ENCODE results near the gene STUB1. TPM values are rescaled to one million over a fixed set of nuclear protein-coding genes. Genes with fewer than 3 reads are reported as not detected.
A peak's percentile ranks its signal among the peaks of the same experiment; 100 is the strongest.

STUB1 gene
- total and polyA plus RNA-seq, 12 donors: 92.7 to 165 (median 116) TPM

DNA sequence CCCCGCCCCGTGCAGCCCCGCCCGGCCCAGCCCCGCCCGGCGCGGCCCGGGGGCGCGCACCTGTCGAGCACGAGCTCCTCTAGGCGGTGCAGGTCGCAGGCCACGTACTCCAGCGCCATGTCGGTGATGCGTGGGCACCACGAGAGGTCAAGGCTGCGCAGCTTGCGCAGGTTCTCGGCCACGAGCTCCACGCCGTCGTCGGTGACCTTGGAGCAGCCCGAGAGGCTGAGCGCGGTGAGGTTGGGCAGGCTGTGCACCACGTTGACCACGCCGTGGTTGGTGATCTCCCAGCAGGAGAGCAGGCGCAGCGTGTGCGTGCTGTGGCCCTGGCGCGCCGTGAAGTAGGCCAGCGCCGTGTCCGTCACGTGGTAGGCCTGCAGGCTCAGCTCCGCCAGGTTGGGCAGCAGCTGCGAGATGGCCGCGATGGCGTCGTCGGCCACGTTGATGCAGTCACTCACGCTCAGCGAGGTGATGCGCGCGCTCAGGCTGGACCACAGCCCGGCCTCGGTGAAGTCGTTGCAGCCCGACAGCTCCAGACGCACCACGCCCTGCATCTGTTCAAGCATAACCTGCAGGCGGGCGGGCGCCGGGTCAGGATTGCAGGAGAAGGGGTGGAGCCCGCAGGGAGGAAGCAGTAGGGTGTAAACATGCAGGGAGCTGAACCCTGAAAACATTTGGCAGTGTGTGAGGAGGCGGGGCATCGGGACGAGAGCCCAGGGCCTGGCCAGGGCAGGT lies 15.3 kb downstream of the STUB1 start:
- Histone ChIP-seq H3K9me3 (no peaks in the 10 kb centered on the region), H3K4me1 (peaks cover 5 to 26% (median 20%) of the 10 kb centered on the region in 9 donors), H3K27ac (no peak overlapping the region), H3K27me3 (peaks cover 25 to 93% (median 88%) of the 10 kb centered on the region in 7 donors), H3K36me3 (no peaks in the 10 kb centered on the region), H3K4me3 (peak overlapping the region in 3 of 10 donors; percentile 19 to 44 (median 28))
- ATAC-seq: peak in 2 of 8 donors; percentile 25 to 36
- TF ChIP-seq, protein P1, sequence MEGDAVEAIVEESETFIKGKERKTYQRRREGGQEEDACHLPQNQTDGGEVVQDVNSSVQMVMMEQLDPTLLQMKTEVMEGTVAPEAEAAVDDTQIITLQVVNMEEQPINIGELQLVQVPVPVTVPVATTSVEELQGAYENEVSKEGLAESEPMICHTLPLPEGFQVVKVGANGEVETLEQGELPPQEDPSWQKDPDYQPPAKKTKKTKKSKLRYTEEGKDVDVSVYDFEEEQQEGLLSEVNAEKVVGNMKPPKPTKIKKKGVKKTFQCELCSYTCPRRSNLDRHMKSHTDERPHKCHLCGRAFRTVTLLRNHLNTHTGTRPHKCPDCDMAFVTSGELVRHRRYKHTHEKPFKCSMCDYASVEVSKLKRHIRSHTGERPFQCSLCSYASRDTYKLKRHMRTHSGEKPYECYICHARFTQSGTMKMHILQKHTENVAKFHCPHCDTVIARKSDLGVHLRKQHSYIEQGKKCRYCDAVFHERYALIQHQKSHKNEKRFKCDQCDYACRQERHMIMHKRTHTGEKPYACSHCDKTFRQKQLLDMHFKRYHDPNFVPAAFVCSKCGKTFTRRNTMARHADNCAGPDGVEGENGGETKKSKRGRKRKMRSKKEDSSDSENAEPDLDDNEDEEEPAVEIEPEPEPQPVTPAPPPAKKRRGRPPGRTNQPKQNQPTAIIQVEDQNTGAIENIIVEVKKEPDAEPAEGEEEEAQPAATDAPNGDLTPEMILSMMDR (IDR thresholded peaks at IDR 0.05): no peak
- intact Hi-C loops (cut with DNase I): no loop called here
- WGBS, 2 donors: 2 to 4% methylated on average over 62 to 71 of the region's 71 CpGs
- no peak for DNase-seq

DNA sequence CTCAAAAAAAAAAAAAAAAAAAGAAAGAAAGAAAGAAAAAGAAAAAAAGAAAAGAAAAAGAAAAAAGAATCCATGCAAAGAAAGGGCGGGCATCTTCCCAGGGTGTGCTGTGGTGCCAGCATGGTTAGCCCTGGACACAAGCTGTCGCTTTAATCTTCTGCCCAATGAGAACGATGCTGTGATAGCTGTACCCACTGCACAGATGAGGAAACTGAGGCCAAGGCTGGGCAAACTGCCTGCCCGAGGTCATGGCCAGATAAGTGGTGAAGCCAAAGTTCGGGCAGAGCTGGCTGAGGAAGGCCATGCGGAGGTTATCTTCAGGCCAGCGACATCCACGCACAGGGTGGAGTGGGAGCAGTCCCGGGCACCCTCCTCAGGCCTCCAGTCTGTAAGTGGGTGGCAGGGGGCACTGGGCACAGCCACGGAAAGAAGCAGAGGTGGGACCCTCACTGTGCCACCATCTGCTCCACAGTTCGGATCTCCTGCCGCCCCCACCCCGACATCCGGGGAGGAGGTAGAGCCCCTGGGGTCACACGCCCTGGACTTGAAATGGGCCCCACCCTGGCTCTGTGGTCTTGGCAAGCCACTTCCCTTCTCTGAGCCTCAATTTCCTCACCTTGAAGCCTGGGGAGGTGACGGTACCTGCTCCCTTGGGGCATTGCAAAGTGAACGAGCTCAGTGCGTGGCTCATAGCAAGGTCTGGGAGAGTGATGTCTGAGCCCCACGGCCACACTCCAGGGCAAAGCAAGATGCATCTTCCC lies 18.9 kb downstream of the STUB1 start:
- no peak for DNase-seq
- Histone ChIP-seq H3K4me1 (peaks cover 3 to 28% (median 16%) of the 10 kb centered on the region in 9 donors), H3K27me3 (peaks cover 43 to 99% (median 98%) of the 10 kb centered on the region in 7 donors), H3K36me3 (no peaks in the 10 kb centered on the region), H3K4me3 (no peak overlapping the region), H3K9me3 (no peaks in the 10 kb centered on the region), H3K27ac (no peak overlapping the region)
- TF ChIP-seq, protein P1 (IDR thresholded peaks at IDR 0.05): no peak
- 72 to 74% methylated on average over 19 of the region's 19 CpGs for WGBS, 2 donors
- intact Hi-C loops (cut with DNase I): no loop called here
- ATAC-seq: no peak

DNA sequence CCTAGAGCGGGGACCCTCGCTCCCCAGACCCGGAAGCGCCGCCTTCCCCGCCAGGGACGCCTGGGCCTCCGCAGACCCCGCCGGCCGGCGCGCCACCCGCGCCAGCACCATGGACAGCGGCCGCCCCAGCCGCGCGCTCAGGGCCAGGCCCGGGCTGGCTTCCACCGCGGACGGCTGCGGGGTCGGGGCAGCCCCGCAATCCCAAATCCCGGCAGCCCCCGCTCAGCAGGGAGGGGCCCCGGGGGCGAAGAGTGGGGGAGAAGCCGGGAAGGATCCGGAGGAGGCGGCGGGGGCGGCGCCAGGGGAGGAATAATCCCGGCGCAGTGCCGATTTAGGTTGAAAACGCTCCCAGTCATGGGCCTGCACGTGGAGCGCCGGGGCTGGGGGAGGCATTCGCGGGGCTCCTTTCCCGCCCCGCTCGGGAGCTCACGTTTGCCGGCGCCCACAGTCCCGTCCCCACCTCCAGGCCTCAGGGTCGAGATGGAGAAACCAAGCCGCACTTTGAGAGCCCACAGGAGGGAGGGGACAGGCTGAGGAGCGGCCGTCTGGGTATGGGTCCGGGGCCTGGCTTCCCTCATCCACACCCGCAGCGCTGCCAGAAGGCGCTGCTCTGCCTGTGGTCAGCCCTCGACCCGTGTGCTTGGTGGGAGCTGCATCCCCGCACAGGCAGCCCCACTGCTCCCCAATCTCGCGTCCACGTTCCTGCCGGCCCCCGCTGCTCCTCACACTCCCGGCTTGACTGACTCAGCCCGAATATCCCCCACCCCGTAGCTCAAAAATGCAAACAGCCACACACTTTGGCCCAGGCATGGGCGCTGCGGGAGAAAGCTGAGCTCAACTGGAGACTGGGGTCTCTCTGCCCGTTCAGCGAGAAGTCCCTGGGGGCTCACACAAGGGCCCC lies 20.7 kb downstream of the STUB1 start:
- intact Hi-C loops (cut with DNase I): no loop called here
- H3K27me3 ChIP-seq: peaks cover 39 to 98% (median 94%) of the 10 kb centered on the region in 7 donors
- peak; percentile 53 to 78 (median 70) for ATAC-seq
- peaks cover 0 to 13% (median 5%) of the 10 kb centered on the region in 9 donors for H3K4me1 ChIP-seq
- no peak overlapping the region for H3K27ac ChIP-seq
- TF ChIP-seq, protein P1 (IDR thresholded peaks at IDR 0.05): no peak
- H3K4me3 ChIP-seq: no peak overlapping the region
- no peaks in the 10 kb centered on the region for H3K9me3 ChIP-seq
- DNase-seq: no peak
- H3K36me3 ChIP-seq: no peaks in the 10 kb centered on the region
- 6 to 7% methylated on average over 71 to 76 of the region's 76 CpGs for WGBS, 2 donors

DNA sequence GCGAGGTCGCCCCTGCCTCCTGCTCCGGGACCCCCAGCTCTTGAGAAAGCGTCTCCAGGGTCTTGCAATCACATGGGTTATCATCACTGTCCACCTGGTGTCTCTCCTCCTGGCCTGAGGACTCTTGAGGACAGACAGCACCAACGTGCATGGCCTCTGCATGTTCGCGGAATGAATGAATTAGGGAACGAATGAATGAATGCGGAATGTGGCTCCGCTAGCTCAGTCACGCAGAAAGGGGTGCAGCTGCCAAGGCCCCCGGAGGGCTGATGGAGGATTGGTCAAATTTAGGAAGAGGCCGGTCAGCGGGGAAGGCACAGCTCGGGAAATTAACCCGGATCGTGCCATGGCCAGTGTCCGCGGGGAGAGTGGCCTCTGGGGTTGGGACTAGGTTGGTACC lies 22.1 kb downstream of the STUB1 start:
- Histone ChIP-seq H3K27ac (no peak overlapping the region), H3K27me3 (peaks cover 51 to 98% (median 94%) of the 10 kb centered on the region in 7 donors), H3K4me3 (no peak overlapping the region), H3K36me3 (no peaks in the 10 kb centered on the region), H3K4me1 (peaks cover 0 to 17% (median 7%) of the 10 kb centered on the region in 9 donors), H3K9me3 (no peaks in the 10 kb centered on the region)
- intact Hi-C loops (cut with DNase I): no loop called here
- no peak for DNase-seq
- WGBS, 2 donors: 81 to 82% methylated on average over 19 of the region's 19 CpGs
- ATAC-seq: no peak
- TF ChIP-seq, protein P1 (IDR thresholded peaks at IDR 0.05): no peak
